Tibial nerve (tissue), 4 donors: ENCODE measurements around the gene FAM193B. TPM values are rescaled to one million over a fixed set of nuclear protein-coding genes. Genes with fewer than 3 reads are reported as not detected.

Source experiments
- DNase-seq, 2 donors: peaks; one replicate each; pipeline ENCODE4 v3.0.0-alpha.2; 2019; ENCODE audit warnings: low spot score in 2 of 2
- H3K27ac ChIP-seq, 4 donors: fragments of 200-600 bp; sonication (generic) in 3 of 4; one replicate each; pipeline ENCODE4 v1.5.1; 2017 to 2019; ENCODE audit warnings: mild to moderate bottlenecking in 1 of 4
- H3K27me3 ChIP-seq, 2 donors: fragments of 200-600 bp; sonication (generic) in 1 of 2; one replicate each; pipeline versions ENCODE4 v1.5.1 to v1.6.0; 2017 to 2019
- H3K36me3 ChIP-seq, 3 donors: fragments of 200-600 bp; sonication (generic); one replicate each; pipeline ENCODE4 v1.5.1; 2018 to 2019
- H3K4me1 ChIP-seq, 4 donors: fragments of 200-600 bp; sonication (generic) in 3 of 4; one replicate each; pipeline ENCODE4 v1.5.1; 2017 to 2019
- H3K4me3 ChIP-seq, 4 donors: fragments of 200-600 bp; sonication (generic) in 3 of 4; one replicate each; pipeline ENCODE4 v1.5.1; 2017 to 2019; ENCODE audit warnings: mild to moderate bottlenecking in 1 of 4, moderate library complexity in 1 of 4
- H3K9me3 ChIP-seq, 4 donors: fragments of 200-600 bp; sonication (generic) in 3 of 4; one replicate each; pipeline ENCODE4 v1.5.1; 2017 to 2019
- EP300 ChIP-seq, 2 donors: sonication (generic); formaldehyde crosslinking; IDR thresholded peaks; one replicate each; pipeline ENCODE4 v1.6.1; 2017; ENCODE audit warnings: antibody characterized with exemption in 2 of 2, mild to moderate bottlenecking in 1 of 2
- POLR2A ChIP-seq, 2 donors: fragments of 450-650 bp; IDR thresholded peaks; one replicate each; pipeline ENCODE4 v1.6.1; 2017; ENCODE audit warnings: antibody characterized with exemption in 2 of 2, mild to moderate bottlenecking in 2 of 2, moderate library complexity in 2 of 2
- WGBS, 2 donors: methylation state at CpG; one replicate each; pipeline ENCODE4 v1.1.5; 2018; 5-methylcytosine and 5-hydroxymethylcytosine counted together
- total RNA-seq, 4 donors: library from RNA; depleted of rRNA; stranded (reverse); fragments of >200 nt; gene quantifications; one replicate each; pipeline ENCODE4 v1.1.0, GENCODE V29; 2016
- TF ChIP-seq, protein P1 (sequence below), 5 experiments: fragments of 200-600 bp in 3 of 5; fragments of 450-650 bp in 2 of 5; sonication (generic) in 3 of 5; IDR thresholded peaks; one replicate each; pipeline ENCODE4 v1.5.1; 2016 to 2019; ENCODE audit warnings: antibody characterized with exemption in 5 of 5, mild to moderate bottlenecking in 3 of 5, moderate library complexity in 2 of 5

The FAM193B gene
- total RNA-seq, 4 donors from 2014 or later: 82.4 to 152 (median 115) TPM

- no peak overlapping the region for H3K27ac ChIP-seq
- H3K27me3 ChIP-seq: no peaks in the 10 kb centered on the region
- H3K4me1 ChIP-seq: no peaks in the 10 kb centered on the region
- H3K9me3 ChIP-seq: no peaks in the 10 kb centered on the region
- peaks cover 2 to 100% (median 56%) of the 10 kb centered on the region in 3 donors for H3K36me3 ChIP-seq
- WGBS, 2 donors: 69 to 73% methylated on average over 4 of the region's 4 CpGs
- TF ChIP-seq, protein P1, sequence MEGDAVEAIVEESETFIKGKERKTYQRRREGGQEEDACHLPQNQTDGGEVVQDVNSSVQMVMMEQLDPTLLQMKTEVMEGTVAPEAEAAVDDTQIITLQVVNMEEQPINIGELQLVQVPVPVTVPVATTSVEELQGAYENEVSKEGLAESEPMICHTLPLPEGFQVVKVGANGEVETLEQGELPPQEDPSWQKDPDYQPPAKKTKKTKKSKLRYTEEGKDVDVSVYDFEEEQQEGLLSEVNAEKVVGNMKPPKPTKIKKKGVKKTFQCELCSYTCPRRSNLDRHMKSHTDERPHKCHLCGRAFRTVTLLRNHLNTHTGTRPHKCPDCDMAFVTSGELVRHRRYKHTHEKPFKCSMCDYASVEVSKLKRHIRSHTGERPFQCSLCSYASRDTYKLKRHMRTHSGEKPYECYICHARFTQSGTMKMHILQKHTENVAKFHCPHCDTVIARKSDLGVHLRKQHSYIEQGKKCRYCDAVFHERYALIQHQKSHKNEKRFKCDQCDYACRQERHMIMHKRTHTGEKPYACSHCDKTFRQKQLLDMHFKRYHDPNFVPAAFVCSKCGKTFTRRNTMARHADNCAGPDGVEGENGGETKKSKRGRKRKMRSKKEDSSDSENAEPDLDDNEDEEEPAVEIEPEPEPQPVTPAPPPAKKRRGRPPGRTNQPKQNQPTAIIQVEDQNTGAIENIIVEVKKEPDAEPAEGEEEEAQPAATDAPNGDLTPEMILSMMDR (IDR thresholded peaks at IDR 0.05): no peak
- no peak for TF ChIP-seq POLR2A (IDR thresholded peaks at IDR 0.05)
- TF ChIP-seq EP300 (IDR thresholded peaks at IDR 0.05): no peak
- no peak for DNase-seq
- no peak overlapping the region for H3K4me3 ChIP-seq
Measured at GRCh38 chr5:177526191-177526590, 28.2 kb downstream of the FAM193B start.

- TF ChIP-seq, protein P1 (IDR thresholded peaks at IDR 0.05): no peak
- TF ChIP-seq POLR2A (IDR thresholded peaks at IDR 0.05) (no peak), EP300 (IDR thresholded peaks at IDR 0.05) (no peak)
- no peak for DNase-seq
- Histone ChIP-seq H3K9me3 (no peaks in the 10 kb centered on the region), H3K4me3 (no peak overlapping the region), H3K27ac (no peak overlapping the region), H3K36me3 (peaks cover 2 to 100% (median 50%) of the 10 kb centered on the region in 3 donors), H3K4me1 (no peaks in the 10 kb centered on the region), H3K27me3 (no peaks in the 10 kb centered on the region)
- 92 to 97% methylated on average over 4 to 10 of the region's 10 CpGs for WGBS, 2 donors
Measured at GRCh38 chr5:177524941-177525655, 29.3 kb downstream of the FAM193B start.

GRCh38 chr5:177524539-177524900, 29.8 kb downstream of the FAM193B start:
- 95 to 100% methylated on average over 3 to 4 of the region's 12 CpGs for WGBS, 2 donors
- peaks cover 2 to 100% (median 44%) of the 10 kb centered on the region in 3 donors for H3K36me3 ChIP-seq

DNA sequence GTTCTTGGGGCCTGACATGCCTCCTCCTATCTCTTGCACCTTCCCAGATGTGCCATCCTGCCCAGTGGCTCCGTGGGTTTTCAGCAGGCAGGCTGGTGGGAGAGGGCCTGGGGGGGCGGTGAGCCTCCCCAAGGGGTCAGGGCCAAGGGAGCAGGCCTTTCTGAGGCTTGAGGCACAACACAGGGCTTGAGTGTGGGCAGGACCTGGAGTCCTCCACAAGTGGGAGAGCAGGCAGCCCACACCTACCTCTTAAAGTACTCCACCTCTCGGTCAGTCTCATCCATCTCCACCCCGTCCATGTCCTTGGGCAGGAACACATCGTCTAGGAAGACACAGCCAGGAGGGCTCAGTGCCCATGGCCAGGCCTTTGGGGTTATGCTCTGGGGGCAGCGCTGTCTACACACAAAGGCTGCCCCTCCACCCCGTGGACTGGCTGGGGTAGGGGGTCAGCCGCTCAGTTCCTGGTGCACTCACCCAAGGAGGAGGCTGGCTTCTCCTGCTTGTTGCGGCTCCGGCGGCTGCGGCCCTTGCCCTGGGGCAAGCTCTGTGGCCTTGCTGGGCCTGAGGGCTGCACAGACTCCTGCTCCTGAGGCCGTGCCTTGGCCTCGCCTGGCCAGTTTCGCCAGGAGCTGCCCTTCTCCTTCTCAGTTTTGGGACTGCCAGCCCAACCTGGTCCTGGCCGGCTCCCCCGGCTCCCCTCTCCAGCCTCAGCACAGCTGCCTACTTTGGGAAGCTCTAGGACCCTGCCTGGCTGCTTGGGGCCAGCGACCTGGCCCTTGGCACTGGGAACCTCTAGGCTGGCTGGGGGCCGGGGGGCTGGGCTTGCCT, 30.4 kb downstream of the FAM193B start:
- no peak for TF ChIP-seq EP300 (IDR thresholded peaks at IDR 0.05)
- TF ChIP-seq, protein P1 (IDR thresholded peaks at IDR 0.05): no peak
- no peak for TF ChIP-seq POLR2A (IDR thresholded peaks at IDR 0.05)
- 92 to 94% methylated on average over 13 to 14 of the region's 19 CpGs for WGBS, 2 donors

More at GRCh38 chr5:177524539-177524900, 29.8 kb downstream of the FAM193B start:
- Histone ChIP-seq H3K4me1 (peaks cover 0 to under 1% (median 0%) of the 10 kb centered on the region in 4 donors), H3K4me3 (no peak overlapping the region), H3K27ac (no peak overlapping the region), H3K9me3 (no peaks in the 10 kb centered on the region), H3K27me3 (no peaks in the 10 kb centered on the region)
- no peak for TF ChIP-seq EP300 (IDR thresholded peaks at IDR 0.05)
- TF ChIP-seq POLR2A (IDR thresholded peaks at IDR 0.05): no peak
- TF ChIP-seq, protein P1 (IDR thresholded peaks at IDR 0.05): no peak
- DNase-seq: no peak

More for the DNA sequence above, 30.4 kb downstream of the FAM193B start:
- Histone ChIP-seq H3K9me3 (no peaks in the 10 kb centered on the region), H3K27ac (no peak overlapping the region), H3K4me3 (no peak overlapping the region), H3K36me3 (peaks cover 2 to 99% (median 40%) of the 10 kb centered on the region in 3 donors), H3K27me3 (no peaks in the 10 kb centered on the region), H3K4me1 (peaks cover 0 to 6% (median 0%) of the 10 kb centered on the region in 4 donors)
- no peak for DNase-seq
